IMR-90 (cell line): Measurements from ENCODE around the gene CHAF1B. TPM values are rescaled to one million over a fixed set of nuclear protein-coding genes. Genes with fewer than 3 reads are reported as not detected.

Experiments
- ATAC-seq: fragments of 200-7000 bp; cut with Tn5 transposase; 2 replicates; pipeline ENCODE4 v1.9.1; 2020; ENCODE audit warnings: low read depth, mild to moderate bottlenecking, moderate library complexity
- BruUV-seq: library from RNA; stranded (reverse); fragments of 400-500 nt; replicated peaks from 2 replicates; lab custom pipeline; 2021; lab: Mats Ljungman, UMichigan
- CTCF ChIA-PET: fragments of 300-600 bp; formaldehyde crosslinking; extraction: SDS; loops from one replicate; lab custom pipeline; 2021; ENCODE audit warnings: antibody characterized with exemption; lab: Yijun Ruan, JAX
- POLR2A ChIA-PET: fragments of 300-600 bp; sonication (Branson Sonifier 250); formaldehyde crosslinking; loops from one replicate; lab custom pipeline; 2022; ENCODE audit warnings: antibody characterized with exemption; ENCODE audit not compliant: unreplicated experiment; lab: Charles Lee
- DNase-seq: peaks from one replicate; pipeline ENCODE4 v3.0.0; 2013
- H2AFZ ChIP-seq: replicated peaks from 2 replicates; pipeline ENCODE3; 2013; ENCODE audit warnings: low read length, mild to moderate bottlenecking; ENCODE audit not compliant: poor library complexity
- H2AK5ac ChIP-seq: 2 replicates; pipeline ENCODE4 v1.6.1; 2013; ENCODE audit warnings: low read depth, low read length, inconsistent platforms
- H2AK9ac ChIP-seq: replicated peaks from 2 replicates; pipeline ENCODE3; 2013; ENCODE audit warnings: mild to moderate bottlenecking, low read depth, low read length, moderate library complexity; ENCODE audit not compliant: poor library complexity
- H2BK120ac ChIP-seq: 2 replicates; pipeline ENCODE4 v1.6.1; 2013; ENCODE audit warnings: low read depth, low read length, inconsistent platforms
- H2BK15ac ChIP-seq: 3 replicates; pipeline ENCODE4 v1.6.1; 2013; ENCODE audit warnings: low read depth, low read length, inconsistent platforms
- H2BK20ac ChIP-seq: 2 replicates; pipeline ENCODE4 v1.6.1; 2013; ENCODE audit warnings: low read depth, mild to moderate bottlenecking, inconsistent platforms, low read length, moderate library complexity
- H2BK5ac ChIP-seq: 2 replicates; pipeline ENCODE4 v1.6.1; 2013; ENCODE audit warnings: mild to moderate bottlenecking, low read depth, low read length, inconsistent platforms; ENCODE audit not compliant: poor library complexity, severe bottlenecking
- H3K14ac ChIP-seq: replicated peaks from 2 replicates; pipeline ENCODE4 v1.6.1; 2013; ENCODE audit warnings: low read depth, low read length, inconsistent platforms
- H3K18ac ChIP-seq: 2 replicates; pipeline ENCODE4 v1.6.1; 2013; ENCODE audit warnings: low read depth, low read length, control low read depth
- H3K23ac ChIP-seq: 2 replicates; pipeline ENCODE4 v1.6.1; 2013; ENCODE audit warnings: low read depth, low read length, inconsistent platforms
- H3K27ac ChIP-seq: 2 replicates; pipeline ENCODE4 v1.5.1; 2013; ENCODE audit warnings: mild to moderate bottlenecking, control low read depth, low read length; ENCODE audit not compliant: insufficient read depth
- H3K27me3 ChIP-seq: 2 replicates; pipeline ENCODE4 v1.6.1; 2013; ENCODE audit warnings: low read length; ENCODE audit not compliant: control insufficient read depth, insufficient read depth
- H3K36me3 ChIP-seq: 2 replicates; pipeline ENCODE4 v1.6.1; 2013; ENCODE audit warnings: low read length, mixed read lengths; ENCODE audit not compliant: control insufficient read depth, insufficient read depth
- H3K4ac ChIP-seq: 2 replicates; pipeline ENCODE4 v1.6.1; 2013; ENCODE audit warnings: low read depth, low read length, inconsistent platforms
- H3K4me1 ChIP-seq: 2 replicates; pipeline ENCODE4 v1.6.1; 2013; ENCODE audit warnings: low read length, mixed read lengths; ENCODE audit not compliant: control insufficient read depth, insufficient read depth
- H3K4me2 ChIP-seq: 2 replicates; pipeline ENCODE4 v1.6.1; 2013; ENCODE audit warnings: low read depth, mild to moderate bottlenecking, control low read depth, low read length, moderate library complexity
- H3K4me3 ChIP-seq: 2 replicates; pipeline ENCODE4 v1.5.1; 2013; ENCODE audit warnings: low read depth, mild to moderate bottlenecking, control low read depth, low read length, moderate library complexity; ENCODE audit not compliant: insufficient read depth
- H3K56ac ChIP-seq: 2 replicates; pipeline ENCODE4 v1.6.1; 2013; ENCODE audit warnings: low read length, inconsistent platforms; ENCODE audit not compliant: insufficient read depth; ENCODE audit errors: extremely low read depth
- H3K79me1 ChIP-seq, 2 experiments: 2 replicates each; pipeline ENCODE4 v1.6.1; 2013; ENCODE audit warnings: low read length in 2 of 2, inconsistent platforms in 1 of 2, low read depth in 1 of 2
- H3K9ac ChIP-seq: 2 replicates; pipeline ENCODE4 v1.6.1; 2013; ENCODE audit warnings: low read depth, low read length, control low read depth
- H3K9me1 ChIP-seq: 2 replicates; pipeline ENCODE4 v1.6.1; 2013; ENCODE audit warnings: low read length, inconsistent platforms; ENCODE audit not compliant: insufficient read depth
- H3K9me3 ChIP-seq: 2 replicates; pipeline ENCODE4 v1.6.1; 2013; ENCODE audit warnings: low read length; ENCODE audit not compliant: control insufficient read depth, insufficient read depth
- H4K20me1 ChIP-seq: 2 replicates; pipeline ENCODE4 v1.6.1; 2013; ENCODE audit warnings: low read length, inconsistent platforms; ENCODE audit not compliant: insufficient read depth
- H4K5ac ChIP-seq: 2 replicates; pipeline ENCODE4 v1.6.1; 2013; ENCODE audit warnings: mild to moderate bottlenecking, low read depth, low read length, control low read depth
- H4K8ac ChIP-seq, 2 experiments: 2 replicates each; pipeline ENCODE4 v1.6.1; 2013; ENCODE audit warnings: low read depth in 2 of 2, low read length in 2 of 2, control low read depth in 1 of 2, inconsistent platforms in 1 of 2
- H4K91ac ChIP-seq: 2 replicates; pipeline ENCODE4 v1.6.1; 2013; ENCODE audit warnings: low read depth, low read length, inconsistent platforms; ENCODE audit not compliant: insufficient read depth
- BHLHE40 ChIP-seq: fragments of 150-350 bp; IDR thresholded peaks from 2 replicates; pipeline ENCODE4 v1.6.1; 2016; ENCODE audit warnings: mild to moderate bottlenecking, low read depth, low read length
- FOS ChIP-seq: fragments of 150-350 bp; IDR thresholded peaks from 2 replicates; pipeline ENCODE4 v1.6.1; 2016; ENCODE audit warnings: low read depth, low read length
- MAFK ChIP-seq: IDR thresholded peaks from 2 replicates; pipeline ENCODE4 v1.6.1; 2012; ENCODE audit warnings: low read depth, low read length, improper control_type of control experiment
- MAZ ChIP-seq: IDR thresholded peaks from 2 replicates; pipeline ENCODE4 v1.6.1; 2012; ENCODE audit warnings: low read depth, mild to moderate bottlenecking, low read length, improper control_type of control experiment, moderate library complexity, borderline replicate concordance
- MXI1 ChIP-seq: IDR thresholded peaks from 2 replicates; pipeline ENCODE4 v1.6.1; 2012; ENCODE audit warnings: low read depth, mild to moderate bottlenecking, low read length, moderate library complexity, borderline replicate concordance
- POLR2A ChIP-seq: IDR thresholded peaks from 2 replicates; pipeline ENCODE4 v1.6.1; 2012; ENCODE audit warnings: mild to moderate bottlenecking, low read depth, low read length
- RAD21 ChIP-seq: IDR thresholded peaks from 2 replicates; pipeline ENCODE4 v1.6.1; 2012; ENCODE audit warnings: low read length, improper control_type of control experiment
- RCOR1 ChIP-seq: IDR thresholded peaks from 2 replicates; pipeline ENCODE4 v1.6.1; 2012; ENCODE audit warnings: mild to moderate bottlenecking, low read length, improper control_type of control experiment; ENCODE audit not compliant: insufficient replicate concordance
- RFX5 ChIP-seq: IDR thresholded peaks from 2 replicates; pipeline ENCODE4 v1.8.0; 2012; ENCODE audit warnings: low read depth, mild to moderate bottlenecking, low read length, moderate library complexity
- SMC3 ChIP-seq: fragments of 150-350 bp; IDR thresholded peaks from 2 replicates; pipeline ENCODE4 v1.6.1; 2016; ENCODE audit warnings: low read depth, mild to moderate bottlenecking, antibody characterized with exemption, low read length, moderate library complexity
- WGBS, 2 experiments: methylation state at CpG; one replicate each; pipeline versions ENCODE4 v1.1.5 to v1.1.7; 2013; ENCODE audit warnings: missing lambda C conversion rate in 2 of 2; ENCODE audit not compliant: insufficient read length in 1 of 2; ENCODE audit errors: extremely low coverage in 2 of 2; 5-methylcytosine and 5-hydroxymethylcytosine counted together
- dilution Hi-C: fragments of 300-500 bp; cut with HindIII; formaldehyde crosslinking; loops from one replicate; pipeline ENCODE4 v1.14.3; 2018; ENCODE audit warnings: low sequenced_read_pairs; ENCODE audit not compliant: unreplicated experiment
- in situ Hi-C: fragments of 300-500 bp; cut with MboI; formaldehyde crosslinking; loops from 3 replicates; pipeline ENCODE4 v1.14.3; 2019; ENCODE audit warnings: low sequenced_read_pairs, inconsistent platforms, mixed read lengths
- intact Hi-C: fragments of 100-400 bp; cut with micrococcal nuclease; formaldehyde crosslinking; loops from 2 replicates; pipeline ENCODE4 v1.10.0; 2022
- polyA plus RNA-seq, 3 experiments: library from polyadenylated mRNA; depleted of rRNA; stranded (reverse); fragments of >200 nt; gene quantifications; 2 replicates each; pipeline ENCODE4 v1.2.3, GENCODE V29; 2012; ENCODE audit warnings: low replicate concordance in 1 of 3
- total RNA-seq: library from RNA; depleted of rRNA; stranded (reverse); fragments of >200 nt; gene quantifications from 2 replicates; pipeline ENCODE4 v1.2.3, GENCODE V29; 2012
- TF ChIP-seq, protein P1 (sequence below): fragments of 150-350 bp; IDR thresholded peaks from 2 replicates; pipeline ENCODE4 v1.6.1; 2017; ENCODE audit warnings: mild to moderate bottlenecking, antibody characterized with exemption, low read length, low read depth
- TF ChIP-seq, protein P2 (sequence below): fragments of 150-350 bp; IDR thresholded peaks from 2 replicates; pipeline ENCODE4 v1.6.1; 2016; ENCODE audit warnings: low read depth, mild to moderate bottlenecking, low read length, moderate library complexity, borderline replicate concordance
- TF ChIP-seq, protein P3 (sequence below): conservative IDR thresholded peaks from 2 replicates; pipeline ENCODE4 v1.5.1; 2012; ENCODE audit warnings: mild to moderate bottlenecking, low read depth, low read length, improper control_type of control experiment

CHAF1B gene
- total and polyA plus RNA-seq, 2 of the 4 experiments (the other 2 are of a cell fraction) = 4.5 to 6.4 TPM

DNA sequence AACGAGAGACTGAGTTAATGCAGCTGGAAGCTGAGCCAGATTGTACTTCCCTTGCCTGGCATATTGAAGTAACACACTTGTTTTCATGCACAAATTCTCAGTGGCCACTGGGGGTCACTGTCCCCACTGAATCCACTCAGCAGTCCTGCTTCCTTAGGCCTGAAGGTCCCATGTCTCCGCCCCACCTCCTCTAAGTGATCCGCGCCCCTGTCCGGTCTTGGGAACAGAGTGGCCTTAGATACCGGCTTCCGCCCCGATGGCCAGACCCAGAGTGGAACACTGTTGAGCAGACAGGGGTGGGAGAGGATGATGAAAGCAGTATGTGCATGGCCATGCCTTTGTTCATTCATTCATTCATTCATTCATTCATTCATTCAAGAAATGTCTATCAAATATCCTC lies 34.8 kb downstream of the CHAF1B start:
- Histone ChIP-seq H2AFZ (peak overlapping the region; percentile 89), H3K4me2 (peak overlapping the region; percentile 20; the same call in 1 of the 2 replicates)

More for the DNA sequence above, 34.8 kb downstream of the CHAF1B start:
- Histone ChIP-seq H3K18ac (no peak overlapping the region), H2AK5ac (peak overlapping the region; percentile 58; the same call in 1 of the 2 replicates), H3K56ac (no peak overlapping the region), H3K4ac (no peak overlapping the region; the same call in 1 of the 2 replicates), H3K9me3 (no peaks in the 10 kb centered on the region), H2BK120ac (no peak overlapping the region), H3K36me3 (no peaks in the 10 kb centered on the region; the same call in 1 of the 2 replicates), H3K27ac (no peak overlapping the region), H2BK5ac (no peak overlapping the region), H3K27me3 (no peaks in the 10 kb centered on the region), H4K20me1 (no peaks in the 10 kb centered on the region), H3K4me3 (no peak overlapping the region), H3K79me1 (no peaks in the 10 kb centered on the region), H3K9ac (no peak overlapping the region), H3K23ac (no peak overlapping the region), H2BK15ac (no peak overlapping the region), H3K4me1 (no peaks in the 10 kb centered on the region), H4K8ac (peak overlapping the region in 1 of 2 experiments; percentile 78; a peak in 1 of 4 replicates), H4K5ac (no peak overlapping the region), H4K91ac (no peak overlapping the region), H3K9me1 (no peaks in the 10 kb centered on the region; the same call in 1 of the 2 replicates), H2AK9ac (peak overlapping the region; percentile 81), H3K14ac (no peak overlapping the region), H2BK20ac (no peak overlapping the region)
- POLR2A ChIA-PET = no interaction called here
- no TSS peak for BruUV-seq
- in situ Hi-C loops = loop anchor here (5.0 kb wide), 1 partner anchor 507 kb away; no protein-coding TSS in a partner anchor
- intact Hi-C loops = loop anchor here (1.0 to 2.0 kb wide), 3 partner anchors 85 to 507 kb away; no protein-coding TSS in a partner anchor
- CTCF ChIA-PET = interaction anchor here (0.6 to 0.8 kb wide), 3 partner anchors 17 to 533 kb away, joined by 3 to 5 read pairs (median 3); no protein-coding TSS in a partner anchor
- ATAC-seq (peak; percentile 98), DNase-seq (peak; percentile 92)
- no CpG with 5 or more reads among the region's 8 CpGs for WGBS, 2 experiments
- TF ChIP-seq, protein P1, sequence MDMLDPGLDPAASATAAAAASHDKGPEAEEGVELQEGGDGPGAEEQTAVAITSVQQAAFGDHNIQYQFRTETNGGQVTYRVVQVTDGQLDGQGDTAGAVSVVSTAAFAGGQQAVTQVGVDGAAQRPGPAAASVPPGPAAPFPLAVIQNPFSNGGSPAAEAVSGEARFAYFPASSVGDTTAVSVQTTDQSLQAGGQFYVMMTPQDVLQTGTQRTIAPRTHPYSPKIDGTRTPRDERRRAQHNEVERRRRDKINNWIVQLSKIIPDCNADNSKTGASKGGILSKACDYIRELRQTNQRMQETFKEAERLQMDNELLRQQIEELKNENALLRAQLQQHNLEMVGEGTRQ = no peak
- TF ChIP-seq RFX5 (no peak), MAZ (no peak), POLR2A (no peak), MAFK (no peak), BHLHE40 (no peak), RAD21 (peak; percentile 97), SMC3 (peak; percentile 89), RCOR1 (no peak), FOS (no peak), MXI1 (no peak)
- TF ChIP-seq, protein P2, sequence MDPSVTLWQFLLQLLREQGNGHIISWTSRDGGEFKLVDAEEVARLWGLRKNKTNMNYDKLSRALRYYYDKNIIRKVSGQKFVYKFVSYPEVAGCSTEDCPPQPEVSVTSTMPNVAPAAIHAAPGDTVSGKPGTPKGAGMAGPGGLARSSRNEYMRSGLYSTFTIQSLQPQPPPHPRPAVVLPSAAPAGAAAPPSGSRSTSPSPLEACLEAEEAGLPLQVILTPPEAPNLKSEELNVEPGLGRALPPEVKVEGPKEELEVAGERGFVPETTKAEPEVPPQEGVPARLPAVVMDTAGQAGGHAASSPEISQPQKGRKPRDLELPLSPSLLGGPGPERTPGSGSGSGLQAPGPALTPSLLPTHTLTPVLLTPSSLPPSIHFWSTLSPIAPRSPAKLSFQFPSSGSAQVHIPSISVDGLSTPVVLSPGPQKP = no peak
- TF ChIP-seq, protein P3, sequence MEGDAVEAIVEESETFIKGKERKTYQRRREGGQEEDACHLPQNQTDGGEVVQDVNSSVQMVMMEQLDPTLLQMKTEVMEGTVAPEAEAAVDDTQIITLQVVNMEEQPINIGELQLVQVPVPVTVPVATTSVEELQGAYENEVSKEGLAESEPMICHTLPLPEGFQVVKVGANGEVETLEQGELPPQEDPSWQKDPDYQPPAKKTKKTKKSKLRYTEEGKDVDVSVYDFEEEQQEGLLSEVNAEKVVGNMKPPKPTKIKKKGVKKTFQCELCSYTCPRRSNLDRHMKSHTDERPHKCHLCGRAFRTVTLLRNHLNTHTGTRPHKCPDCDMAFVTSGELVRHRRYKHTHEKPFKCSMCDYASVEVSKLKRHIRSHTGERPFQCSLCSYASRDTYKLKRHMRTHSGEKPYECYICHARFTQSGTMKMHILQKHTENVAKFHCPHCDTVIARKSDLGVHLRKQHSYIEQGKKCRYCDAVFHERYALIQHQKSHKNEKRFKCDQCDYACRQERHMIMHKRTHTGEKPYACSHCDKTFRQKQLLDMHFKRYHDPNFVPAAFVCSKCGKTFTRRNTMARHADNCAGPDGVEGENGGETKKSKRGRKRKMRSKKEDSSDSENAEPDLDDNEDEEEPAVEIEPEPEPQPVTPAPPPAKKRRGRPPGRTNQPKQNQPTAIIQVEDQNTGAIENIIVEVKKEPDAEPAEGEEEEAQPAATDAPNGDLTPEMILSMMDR = peak; percentile 93
- dilution Hi-C loops = no loop called here
